IMR-90 (cell line): ENCODE measurements around the gene XPA.

Source experiments
- SMC3 ChIP-seq: fragments of 150-350 bp; IDR thresholded peaks from 2 replicates; pipeline ENCODE4 v1.6.1; 2016; ENCODE audit warnings: low read depth, mild to moderate bottlenecking, antibody characterized with exemption, low read length, moderate library complexity
- TF ChIP-seq, protein P1 (sequence below): conservative IDR thresholded peaks from 2 replicates; pipeline ENCODE4 v1.5.1; 2012; ENCODE audit warnings: mild to moderate bottlenecking, low read depth, low read length, improper control_type of control experiment

DNA sequence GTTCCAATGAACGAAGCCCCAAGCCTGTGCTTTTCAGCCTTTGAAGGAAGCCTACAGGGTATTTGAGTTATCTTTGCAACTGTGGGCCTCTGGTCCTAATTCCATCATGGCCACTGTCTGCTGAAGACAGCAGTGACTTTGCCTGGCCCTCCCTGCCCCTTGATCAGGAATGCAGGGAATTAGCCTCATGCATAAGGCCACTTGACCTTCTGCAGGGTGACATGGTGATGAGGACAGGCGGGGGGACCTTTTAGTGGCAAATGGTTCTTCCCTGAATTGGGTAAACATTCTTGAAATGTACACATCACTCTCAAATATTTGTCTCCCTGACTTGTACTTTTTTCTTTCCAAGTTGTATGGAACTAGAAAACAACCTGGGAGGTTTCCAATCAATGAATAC, 25.2 kb upstream of the XPA start:
- TF ChIP-seq, protein P1, sequence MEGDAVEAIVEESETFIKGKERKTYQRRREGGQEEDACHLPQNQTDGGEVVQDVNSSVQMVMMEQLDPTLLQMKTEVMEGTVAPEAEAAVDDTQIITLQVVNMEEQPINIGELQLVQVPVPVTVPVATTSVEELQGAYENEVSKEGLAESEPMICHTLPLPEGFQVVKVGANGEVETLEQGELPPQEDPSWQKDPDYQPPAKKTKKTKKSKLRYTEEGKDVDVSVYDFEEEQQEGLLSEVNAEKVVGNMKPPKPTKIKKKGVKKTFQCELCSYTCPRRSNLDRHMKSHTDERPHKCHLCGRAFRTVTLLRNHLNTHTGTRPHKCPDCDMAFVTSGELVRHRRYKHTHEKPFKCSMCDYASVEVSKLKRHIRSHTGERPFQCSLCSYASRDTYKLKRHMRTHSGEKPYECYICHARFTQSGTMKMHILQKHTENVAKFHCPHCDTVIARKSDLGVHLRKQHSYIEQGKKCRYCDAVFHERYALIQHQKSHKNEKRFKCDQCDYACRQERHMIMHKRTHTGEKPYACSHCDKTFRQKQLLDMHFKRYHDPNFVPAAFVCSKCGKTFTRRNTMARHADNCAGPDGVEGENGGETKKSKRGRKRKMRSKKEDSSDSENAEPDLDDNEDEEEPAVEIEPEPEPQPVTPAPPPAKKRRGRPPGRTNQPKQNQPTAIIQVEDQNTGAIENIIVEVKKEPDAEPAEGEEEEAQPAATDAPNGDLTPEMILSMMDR, result no peak
- TF ChIP-seq SMC3, result no peak
